Left lung (tissue), 10 donors: ENCODE results near the gene BAIAP2. TPM values are rescaled to one million over a fixed set of nuclear protein-coding genes. Genes with fewer than 3 reads are reported as not detected.

Source experiments
- ATAC-seq: fragments of 200-7000 bp; cut with Tn5 transposase; one replicate; pipeline ENCODE4 v1.9.1; 2020; ENCODE audit warnings: moderate library complexity
- DNase-seq, 4 donors: peaks; one replicate each; pipeline ENCODE4 v3.0.0-alpha.2; 2013 to 2020
- H3K27ac ChIP-seq, 2 donors: fragments of 200-600 bp; sonication (generic) in 1 of 2; one replicate each; pipeline versions ENCODE4 v1.5.0 to v1.8.0; 2020 to 2021
- H3K27me3 ChIP-seq, 2 donors: fragments of 200-600 bp; sonication (generic) in 1 of 2; one replicate each; pipeline versions ENCODE4 v1.5.0 to v1.8.0; 2020 to 2021
- H3K36me3 ChIP-seq, 2 donors: fragments of 200-600 bp; sonication (generic) in 1 of 2; one replicate each; pipeline versions ENCODE4 v1.5.0 to v1.8.0; 2020 to 2021
- H3K4me1 ChIP-seq, 2 donors: fragments of 200-600 bp; one replicate each; pipeline ENCODE4 v1.8.0; 2021
- H3K4me3 ChIP-seq, 2 donors: fragments of 200-600 bp; sonication (generic) in 1 of 2; one replicate each; pipeline versions ENCODE4 v1.5.0 to v1.8.0; 2020 to 2021; ENCODE audit warnings: mild to moderate bottlenecking in 1 of 2
- H3K9me3 ChIP-seq, 2 donors: fragments of 200-600 bp; sonication (generic) in 1 of 2; one replicate each; pipeline versions ENCODE4 v1.5.0 to v1.8.0; 2020 to 2021
- intact Hi-C, 2 donors: fragments of 100-400 bp; cut with DNase I; formaldehyde crosslinking; loops; one replicate each; pipeline versions ENCODE4 v1.11.2 to v1.14.2; 2022
- polyA plus RNA-seq, 6 donors: library from polyadenylated mRNA; unstranded; fragments of 120-200 nt; gene quantifications; one replicate each; pipeline ENCODE4 v1.2.1, GENCODE V29; 2013; ENCODE audit not compliant: insufficient read length in 6 of 6
- total RNA-seq, 2 donors: library from RNA; stranded (reverse); fragmentation: NEBNext Ultra II Directional; extraction: Animal tissue kit (Norgen Biotek cat#: 25700); gene quantifications; one replicate each; pipeline ENCODE4 v1.2.1, GENCODE V29; 2021
- TF ChIP-seq, protein P1 (sequence below), 2 donors: fragments of 200-600 bp; sonication (generic) in 1 of 2; IDR thresholded peaks; one replicate each; pipeline versions ENCODE4 v1.5.0 to v1.8.0; 2021; ENCODE audit warnings: antibody characterized with exemption in 2 of 2
- donor health status: DM: no; HTN: yes; CAD: no.
- donor health status: DM: no; HTN: no; CAD: no.

The BAIAP2 gene
- total and polyA plus RNA-seq, 8 donors, result 40.9 to 135 (median 52.6) TPM

DNA sequence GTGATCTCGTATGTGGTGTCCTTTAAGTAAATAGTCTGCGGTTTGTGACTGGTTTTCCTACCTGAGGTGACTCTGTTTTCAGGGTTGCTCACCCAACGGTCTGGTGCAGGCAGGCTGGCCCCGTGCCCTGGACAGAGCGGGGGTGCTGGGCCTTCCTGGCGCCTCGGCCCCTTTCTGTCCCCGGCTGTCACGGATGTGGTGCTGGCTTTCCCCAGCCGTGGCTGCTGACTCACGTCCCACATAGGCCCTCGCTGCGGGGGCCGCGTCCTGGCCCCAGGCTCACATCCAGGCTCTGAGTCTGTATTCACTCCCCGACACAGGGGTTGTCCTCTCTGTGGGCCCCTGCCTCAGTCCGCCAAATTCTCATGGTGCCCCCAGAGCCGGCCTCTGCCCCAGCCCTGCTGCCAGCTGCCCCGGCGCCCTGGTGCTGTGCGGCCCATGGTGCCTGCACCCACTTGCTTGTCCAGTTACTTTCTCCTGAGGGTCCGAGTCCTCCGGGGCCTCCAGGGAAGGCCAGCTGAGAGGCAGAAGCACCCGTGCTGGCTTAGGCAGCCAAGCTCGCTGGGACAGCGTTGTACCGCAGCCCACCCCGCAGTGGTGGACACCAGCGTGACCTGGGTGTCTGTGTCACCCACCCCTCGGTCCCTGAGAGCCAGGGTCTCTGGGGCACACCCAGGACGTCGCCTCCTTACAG lies 37.4 kb upstream of the BAIAP2 start:
- H3K36me3 ChIP-seq, result peaks cover 3 to 59% of the 10 kb centered on the region in 2 donors
- peaks cover under 1 to 11% of the 10 kb centered on the region in 2 donors for H3K27me3 ChIP-seq
- H3K4me1 ChIP-seq, result peaks cover 12 to 32% of the 10 kb centered on the region in 2 donors
- no peak overlapping the region for H3K27ac ChIP-seq
- H3K4me3 ChIP-seq, result no peak overlapping the region
- DNase-seq (peak in 1 of 4 donors; percentile 72), ATAC-seq (no peak)
- no peaks in the 10 kb centered on the region for H3K9me3 ChIP-seq
- intact Hi-C loops, result no loop called here
- TF ChIP-seq, protein P1, sequence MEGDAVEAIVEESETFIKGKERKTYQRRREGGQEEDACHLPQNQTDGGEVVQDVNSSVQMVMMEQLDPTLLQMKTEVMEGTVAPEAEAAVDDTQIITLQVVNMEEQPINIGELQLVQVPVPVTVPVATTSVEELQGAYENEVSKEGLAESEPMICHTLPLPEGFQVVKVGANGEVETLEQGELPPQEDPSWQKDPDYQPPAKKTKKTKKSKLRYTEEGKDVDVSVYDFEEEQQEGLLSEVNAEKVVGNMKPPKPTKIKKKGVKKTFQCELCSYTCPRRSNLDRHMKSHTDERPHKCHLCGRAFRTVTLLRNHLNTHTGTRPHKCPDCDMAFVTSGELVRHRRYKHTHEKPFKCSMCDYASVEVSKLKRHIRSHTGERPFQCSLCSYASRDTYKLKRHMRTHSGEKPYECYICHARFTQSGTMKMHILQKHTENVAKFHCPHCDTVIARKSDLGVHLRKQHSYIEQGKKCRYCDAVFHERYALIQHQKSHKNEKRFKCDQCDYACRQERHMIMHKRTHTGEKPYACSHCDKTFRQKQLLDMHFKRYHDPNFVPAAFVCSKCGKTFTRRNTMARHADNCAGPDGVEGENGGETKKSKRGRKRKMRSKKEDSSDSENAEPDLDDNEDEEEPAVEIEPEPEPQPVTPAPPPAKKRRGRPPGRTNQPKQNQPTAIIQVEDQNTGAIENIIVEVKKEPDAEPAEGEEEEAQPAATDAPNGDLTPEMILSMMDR (IDR thresholded peaks at IDR 0.05), result no peak

DNA sequence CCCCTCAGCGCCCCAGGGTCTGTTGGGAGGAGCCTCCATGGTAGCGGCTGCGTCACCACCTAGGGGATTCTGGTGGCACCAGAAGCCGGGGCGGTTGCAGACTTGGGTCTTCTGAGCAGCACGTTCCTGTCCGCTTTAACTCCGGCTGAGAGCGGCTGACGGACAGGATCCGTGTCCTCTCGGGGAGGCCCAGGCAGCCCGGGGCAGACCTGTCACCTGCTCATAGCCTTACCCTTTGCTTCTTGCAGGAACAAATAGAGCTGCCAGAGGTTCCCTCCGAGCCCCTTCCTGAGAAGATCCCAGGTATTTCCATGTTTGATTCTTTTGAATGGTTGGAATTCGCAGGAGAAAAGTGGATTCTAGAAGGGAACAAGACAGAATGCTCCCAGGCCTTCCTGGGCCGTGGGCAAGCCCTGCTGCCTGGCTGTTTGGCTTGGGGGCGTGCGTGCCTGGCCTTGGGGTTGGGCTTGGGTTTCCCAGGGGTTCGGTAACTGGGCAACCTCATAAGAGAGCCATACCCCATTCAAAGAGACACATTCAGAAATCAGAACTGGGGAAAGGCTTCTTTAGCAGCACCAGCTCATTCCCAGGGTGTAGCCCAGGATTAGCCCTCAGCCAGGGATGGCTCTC lies 36.7 kb upstream of the BAIAP2 start:
- ATAC-seq, result no peak
- Histone ChIP-seq H3K9me3 (no peaks in the 10 kb centered on the region), H3K4me3 (no peak overlapping the region), H3K36me3 (peaks cover 3 to 59% of the 10 kb centered on the region in 2 donors), H3K27ac (no peak overlapping the region), H3K4me1 (peaks cover 5 to 27% of the 10 kb centered on the region in 2 donors), H3K27me3 (peaks cover 7 to 18% of the 10 kb centered on the region in 2 donors)
- DNase-seq, result peak in 1 of 4 donors; percentile 68
- intact Hi-C loops, result no loop called here
- TF ChIP-seq, protein P1 (IDR thresholded peaks at IDR 0.05), result no peak

DNA sequence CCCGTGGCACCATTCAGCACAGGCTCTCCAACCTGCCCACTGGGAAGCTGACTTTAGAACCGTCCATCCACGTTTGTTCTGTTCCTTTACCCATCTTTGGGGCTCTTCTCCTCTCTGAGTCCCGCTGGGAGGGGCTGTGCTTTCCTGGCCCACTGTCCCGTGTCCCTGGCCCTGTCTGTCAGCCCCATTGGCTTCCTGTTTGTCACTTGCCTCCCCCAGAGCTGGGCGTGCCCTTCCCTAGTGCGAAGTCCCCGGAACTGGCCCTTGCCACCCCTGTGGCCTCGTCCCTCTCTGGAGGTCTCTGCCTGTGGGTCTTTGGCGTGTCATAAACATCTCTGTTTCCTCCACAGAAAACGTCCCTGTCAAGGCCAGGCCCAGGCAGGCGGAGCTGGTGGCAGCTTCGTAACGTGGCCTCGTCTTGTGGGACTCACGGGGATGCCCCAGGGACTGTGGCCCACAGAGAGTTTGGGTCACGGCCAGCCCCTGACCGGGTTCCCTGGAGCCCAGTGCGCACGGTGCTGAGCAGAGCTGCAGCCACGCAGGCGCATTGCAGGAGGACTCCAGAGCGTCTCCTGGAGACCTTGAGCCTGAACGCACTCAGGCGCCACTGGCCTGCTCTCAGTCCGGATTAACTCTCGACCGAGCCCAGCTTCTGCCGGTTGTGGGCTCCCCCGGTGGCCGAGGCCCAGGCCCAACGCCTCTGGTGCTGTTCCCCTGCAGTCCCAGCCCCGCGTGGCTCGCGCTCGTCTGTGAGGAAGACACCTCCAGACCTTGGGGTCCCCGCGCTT lies 36.0 kb upstream of the BAIAP2 start:
- no peak overlapping the region for H3K27ac ChIP-seq
- peaks cover 14 to 25% of the 10 kb centered on the region in 2 donors for H3K27me3 ChIP-seq
- no peaks in the 10 kb centered on the region for H3K9me3 ChIP-seq
- intact Hi-C loops, result no loop called here
- ATAC-seq (no peak), DNase-seq (peak in 1 of 4 donors; percentile 78)
- H3K4me1 ChIP-seq, result peaks cover 4 to 24% of the 10 kb centered on the region in 2 donors
- peaks cover 3 to 59% of the 10 kb centered on the region in 2 donors for H3K36me3 ChIP-seq
- TF ChIP-seq, protein P1 (IDR thresholded peaks at IDR 0.05), result no peak
- no peak overlapping the region for H3K4me3 ChIP-seq

DNA sequence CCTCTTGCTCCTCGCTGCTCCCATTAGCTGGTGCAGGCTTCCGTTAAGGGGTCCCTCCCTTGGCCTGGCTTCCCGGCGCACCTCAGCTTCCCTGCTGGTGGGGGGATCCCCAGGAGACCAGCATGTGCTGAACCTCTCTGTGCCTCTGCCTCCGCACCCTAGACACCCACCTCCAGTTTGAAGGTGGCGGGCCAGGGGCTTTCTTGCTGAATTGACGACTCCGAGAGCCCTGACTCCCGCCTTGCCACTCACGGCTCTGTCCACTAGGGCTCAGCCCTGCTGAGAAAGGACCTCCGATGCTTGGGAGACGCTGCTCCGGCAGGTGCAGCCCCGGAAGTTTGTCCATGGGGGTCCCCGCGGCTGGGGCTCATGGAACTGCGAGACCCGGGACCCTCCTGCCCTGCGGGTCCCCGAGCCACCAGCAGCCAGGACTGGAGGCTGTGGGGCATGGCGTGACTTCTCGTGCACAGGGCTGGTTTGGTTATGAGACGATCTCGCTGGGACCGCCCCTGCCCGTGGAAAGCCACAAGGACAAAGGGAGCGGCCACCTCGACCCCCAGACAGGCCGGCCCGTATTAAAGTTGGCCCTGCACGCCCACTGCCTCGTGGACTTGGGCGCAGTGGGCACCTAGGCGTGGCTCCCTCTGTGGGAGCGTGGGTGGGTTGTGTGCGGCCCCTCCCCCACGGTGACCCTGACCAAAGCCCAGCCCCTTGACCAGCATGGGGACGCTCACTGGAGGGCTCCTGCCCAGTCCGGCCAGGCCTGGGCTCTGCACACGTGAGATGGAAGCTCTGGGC lies 35.2 kb upstream of the BAIAP2 start:
- Histone ChIP-seq H3K36me3 (peaks cover 3 to 59% of the 10 kb centered on the region in 2 donors), H3K27ac (no peak overlapping the region), H3K4me1 (peaks cover 4 to 26% of the 10 kb centered on the region in 2 donors), H3K27me3 (peaks cover 22 to 33% of the 10 kb centered on the region in 2 donors), H3K9me3 (no peaks in the 10 kb centered on the region), H3K4me3 (no peak overlapping the region)
- peak in 1 of 4 donors; percentile 74 for DNase-seq
- TF ChIP-seq, protein P1 (IDR thresholded peaks at IDR 0.05), result no peak
- no peak for ATAC-seq
- intact Hi-C loops, result no loop called here
